HL-60 (cell line): ENCODE results near the gene WIPF2.

ENCODE experiments used
- CTCF ChIP-seq: IDR thresholded peaks from one replicate; pipeline ENCODE4 v1.5.1; 2011; ENCODE audit warnings: low read length, control low read depth, inconsistent platforms; ENCODE audit not compliant: insufficient read depth
- TF ChIP-seq, protein P1 (sequence below): IDR thresholded peaks from 2 replicates; pipeline ENCODE4 v1.6.1; 2012; ENCODE audit warnings: low read depth; ENCODE audit not compliant: insufficient replicate concordance

DNA sequence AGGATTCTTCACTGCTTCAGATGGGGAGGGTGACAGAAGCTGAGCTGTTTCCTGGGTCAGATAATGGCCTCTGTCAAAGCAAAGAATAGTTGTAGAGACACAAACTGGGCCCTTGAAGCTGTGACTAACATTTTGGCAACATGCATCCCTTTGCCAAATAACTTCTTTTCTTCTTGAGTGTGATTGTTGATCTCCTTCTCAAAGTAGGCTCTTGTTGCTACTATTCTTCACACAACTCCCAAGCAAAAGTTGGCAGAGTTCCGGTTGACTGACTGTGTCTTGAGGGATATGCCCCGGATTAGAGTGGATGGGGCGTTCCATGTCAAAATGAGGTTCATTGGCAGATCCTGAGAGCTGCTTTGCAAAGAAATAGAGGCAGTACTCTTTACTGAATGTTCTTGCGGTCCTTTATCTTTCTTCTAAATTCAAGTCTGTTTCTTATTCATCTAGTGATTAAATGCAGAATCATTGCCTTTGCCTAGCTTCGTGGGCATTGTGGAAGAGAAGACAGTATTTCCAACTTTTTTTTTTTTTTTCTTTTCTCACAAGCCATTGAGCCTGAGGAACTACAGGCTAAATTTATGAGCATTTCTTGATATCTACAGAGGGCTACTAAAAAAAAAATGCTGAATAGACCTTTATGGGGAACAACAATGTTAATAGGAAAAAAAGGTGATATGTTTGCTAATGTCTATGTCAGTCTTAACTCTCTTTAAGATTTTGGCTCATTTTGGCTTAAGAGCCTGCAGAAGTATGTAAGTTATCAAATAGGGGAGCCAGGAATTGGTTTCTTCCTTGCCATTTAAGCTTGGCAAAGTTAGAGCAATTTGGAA is 5.8 kb downstream of the WIPF2 start:
- TF ChIP-seq CTCF = no peak
- TF ChIP-seq, protein P1, sequence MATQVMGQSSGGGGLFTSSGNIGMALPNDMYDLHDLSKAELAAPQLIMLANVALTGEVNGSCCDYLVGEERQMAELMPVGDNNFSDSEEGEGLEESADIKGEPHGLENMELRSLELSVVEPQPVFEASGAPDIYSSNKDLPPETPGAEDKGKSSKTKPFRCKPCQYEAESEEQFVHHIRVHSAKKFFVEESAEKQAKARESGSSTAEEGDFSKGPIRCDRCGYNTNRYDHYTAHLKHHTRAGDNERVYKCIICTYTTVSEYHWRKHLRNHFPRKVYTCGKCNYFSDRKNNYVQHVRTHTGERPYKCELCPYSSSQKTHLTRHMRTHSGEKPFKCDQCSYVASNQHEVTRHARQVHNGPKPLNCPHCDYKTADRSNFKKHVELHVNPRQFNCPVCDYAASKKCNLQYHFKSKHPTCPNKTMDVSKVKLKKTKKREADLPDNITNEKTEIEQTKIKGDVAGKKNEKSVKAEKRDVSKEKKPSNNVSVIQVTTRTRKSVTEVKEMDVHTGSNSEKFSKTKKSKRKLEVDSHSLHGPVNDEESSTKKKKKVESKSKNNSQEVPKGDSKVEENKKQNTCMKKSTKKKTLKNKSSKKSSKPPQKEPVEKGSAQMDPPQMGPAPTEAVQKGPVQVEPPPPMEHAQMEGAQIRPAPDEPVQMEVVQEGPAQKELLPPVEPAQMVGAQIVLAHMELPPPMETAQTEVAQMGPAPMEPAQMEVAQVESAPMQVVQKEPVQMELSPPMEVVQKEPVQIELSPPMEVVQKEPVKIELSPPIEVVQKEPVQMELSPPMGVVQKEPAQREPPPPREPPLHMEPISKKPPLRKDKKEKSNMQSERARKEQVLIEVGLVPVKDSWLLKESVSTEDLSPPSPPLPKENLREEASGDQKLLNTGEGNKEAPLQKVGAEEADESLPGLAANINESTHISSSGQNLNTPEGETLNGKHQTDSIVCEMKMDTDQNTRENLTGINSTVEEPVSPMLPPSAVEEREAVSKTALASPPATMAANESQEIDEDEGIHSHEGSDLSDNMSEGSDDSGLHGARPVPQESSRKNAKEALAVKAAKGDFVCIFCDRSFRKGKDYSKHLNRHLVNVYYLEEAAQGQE = no peak
